Hepatocyte (in vitro differentiated cells): ENCODE results near the gene JOSD2. TPM values are rescaled to one million over a fixed set of nuclear protein-coding genes. Genes with fewer than 3 reads are reported as not detected.

Experiments used
- DNase-seq: peaks from one replicate; pipeline ENCODE4 v3.0.0-alpha.2; 2016; ENCODE audit warnings: low spot score
- H2AFZ ChIP-seq: fragments of 200-600 bp; sonication (generic); 2 replicates; pipeline ENCODE4 v1.6.0; 2016; ENCODE audit warnings: antibody characterized with exemption, mild to moderate bottlenecking
- H3K27ac ChIP-seq: fragments of 200-600 bp; sonication (generic); 2 replicates; pipeline ENCODE4 v1.5.1; 2016; ENCODE audit warnings: mild to moderate bottlenecking
- H3K27me3 ChIP-seq: fragments of 200-600 bp; sonication (generic); 2 replicates; pipeline ENCODE4 v1.6.1; 2016
- H3K36me3 ChIP-seq: fragments of 200-600 bp; sonication (generic); replicated peaks from 2 replicates; pipeline ENCODE4 v1.5.1; 2016; ENCODE audit warnings: low read depth; ENCODE audit not compliant: insufficient read depth
- H3K4me1 ChIP-seq: fragments of 200-600 bp; sonication (generic); 2 replicates; pipeline ENCODE4 v1.5.1; 2016; ENCODE audit warnings: mild to moderate bottlenecking, moderate library complexity; ENCODE audit not compliant: insufficient read depth
- H3K4me2 ChIP-seq: fragments of 200-600 bp; sonication (generic); 2 replicates; pipeline ENCODE4 v1.6.0; 2016
- H3K4me3 ChIP-seq: fragments of 200-600 bp; sonication (generic); 2 replicates; pipeline ENCODE4 v1.5.1; 2016; ENCODE audit warnings: mild to moderate bottlenecking
- H3K79me2 ChIP-seq: fragments of 200-600 bp; sonication (generic); 2 replicates; pipeline ENCODE4 v1.6.0; 2017; ENCODE audit warnings: mild to moderate bottlenecking
- H3K9me2 ChIP-seq: fragments of 200-600 bp; sonication (generic); replicated peaks from 2 replicates; pipeline ENCODE4 v1.6.0; 2017; ENCODE audit warnings: mild to moderate bottlenecking; ENCODE audit not compliant: insufficient read depth
- H3K9me3 ChIP-seq: fragments of 200-600 bp; sonication (generic); 2 replicates; pipeline ENCODE4 v1.5.1; 2016; ENCODE audit warnings: low read depth, mild to moderate bottlenecking
- H4K20me1 ChIP-seq: fragments of 200-600 bp; sonication (generic); 2 replicates; pipeline ENCODE4 v1.6.0; 2016; ENCODE audit warnings: mild to moderate bottlenecking; ENCODE audit not compliant: insufficient read depth, poor library complexity, severe bottlenecking
- CTCF ChIP-seq: fragments of 200-600 bp; sonication (generic); IDR thresholded peaks from 2 replicates; pipeline ENCODE4 v1.5.1; 2016; ENCODE audit warnings: antibody characterized with exemption, mild to moderate bottlenecking; ENCODE audit not compliant: poor library complexity
- EZH2 ChIP-seq: fragments of 200-600 bp; sonication (generic); IDR thresholded peaks from 2 replicates; pipeline ENCODE4 v1.6.1; 2016; ENCODE audit warnings: antibody characterized with exemption, mild to moderate bottlenecking, borderline replicate concordance
- EZH2phosphoT487 ChIP-seq: fragments of 200-600 bp; sonication (generic); IDR thresholded peaks from one replicate; pipeline ENCODE4 v1.6.1; 2018; ENCODE audit warnings: antibody characterized with exemption, mild to moderate bottlenecking, low read depth, moderate library complexity; ENCODE audit not compliant: unreplicated experiment, severe bottlenecking
- WGBS: methylation state at CpG from one replicate; pipeline ENCODE4 v1.1.6; 2016; ENCODE audit warnings: low lambda C conversion rate; ENCODE audit errors: missing lambda C conversion rate; 5-methylcytosine and 5-hydroxymethylcytosine counted together
- polyA plus RNA-seq: library from polyadenylated mRNA; unstranded; fragments of >200 nt; fragmentation: Nextera tagmentation; extraction: Ambion mirVana; gene quantifications from 2 replicates; pipeline ENCODE4 v1.2.1, GENCODE V29; 2016
- total RNA-seq: library from RNA; depleted of rRNA; stranded (reverse); fragments of >200 nt; gene quantifications from 2 replicates; pipeline ENCODE4 v1.2.3, GENCODE V29; 2014

JOSD2 gene
- total and polyA plus RNA-seq, 2 experiments from 2014 or later: 19.0 to 82.9 TPM

- no peak for DNase-seq
- H4K20me1 ChIP-seq: no peaks in the 10 kb centered on the region
- H3K27ac ChIP-seq: no peak overlapping the region
- no peaks in the 10 kb centered on the region for H3K4me1 ChIP-seq
- no peak overlapping the region for H3K4me2 ChIP-seq
- no peaks in the 10 kb centered on the region for H3K27me3 ChIP-seq
- no peaks in the 10 kb centered on the region for H3K36me3 ChIP-seq
- TF ChIP-seq EZH2 (no peak), CTCF (no peak), EZH2phosphoT487 (no peak)
- no peaks in the 10 kb centered on the region for H3K9me3 ChIP-seq
- H2AFZ ChIP-seq: no peak overlapping the region
- WGBS: 89% methylated on average over 10 of the region's 10 CpGs
- no peaks in the 10 kb centered on the region for H3K79me2 ChIP-seq
- no peak overlapping the region for H3K4me3 ChIP-seq
- H3K9me2 ChIP-seq: no peaks in the 10 kb centered on the region
Observed at GRCh38 chr19:50522881-50523280, 11.9 kb upstream of the JOSD2 start.

- TF ChIP-seq EZH2phosphoT487 (no peak), EZH2 (no peak), CTCF (no peak)
Observed at GRCh38 chr19:50520822-50521465, 10.0 kb upstream of the JOSD2 start.

GRCh38 chr19:50519006-50519575 is 8.1 kb upstream of the JOSD2 start:
- Histone ChIP-seq H3K9me2 (no peaks in the 10 kb centered on the region), H3K27me3 (no peaks in the 10 kb centered on the region), H3K4me3 (no peak overlapping the region), H3K27ac (no peak overlapping the region), H3K4me1 (no peaks in the 10 kb centered on the region), H3K79me2 (no peaks in the 10 kb centered on the region), H3K4me2 (no peak overlapping the region), H3K9me3 (no peaks in the 10 kb centered on the region), H4K20me1 (no peaks in the 10 kb centered on the region), H3K36me3 (no peaks in the 10 kb centered on the region), H2AFZ (no peak overlapping the region)
- TF ChIP-seq CTCF: no peak
- no peak for TF ChIP-seq EZH2
- TF ChIP-seq EZH2phosphoT487: no peak
- WGBS: 97% methylated on average over 40 of the region's 40 CpGs
- DNase-seq: no peak

More at GRCh38 chr19:50520822-50521465, 10.0 kb upstream of the JOSD2 start:
- no peak for DNase-seq
- H3K36me3 ChIP-seq: no peaks in the 10 kb centered on the region
- H3K79me2 ChIP-seq: no peaks in the 10 kb centered on the region
- no peak overlapping the region for H3K27ac ChIP-seq
- H4K20me1 ChIP-seq: no peaks in the 10 kb centered on the region
- no peaks in the 10 kb centered on the region for H3K27me3 ChIP-seq
- no peaks in the 10 kb centered on the region for H3K9me2 ChIP-seq
- H3K4me2 ChIP-seq: no peak overlapping the region
- no peak overlapping the region for H3K4me3 ChIP-seq
- no peaks in the 10 kb centered on the region for H3K9me3 ChIP-seq
- WGBS: 92% methylated on average over 17 of the region's 17 CpGs
- H2AFZ ChIP-seq: no peak overlapping the region
- H3K4me1 ChIP-seq: no peaks in the 10 kb centered on the region
